ENCODE data around the gene CXXC5. TPM values are rescaled to one million over a fixed set of nuclear protein-coding genes. Genes with fewer than 3 reads are reported as not detected.

The CXXC5 gene
- total and polyA plus RNA-seq, 9 of the 15 experiments (the other 6 are each of a cell fraction or from before 2014, with no cell fraction given), result 1.9 to 123 (median 45.8) TPM

GRCh38 chr5:139650031-139650688 lies 2.0 kb downstream of the CXXC5 start (continued):
- TF ChIP-seq ZNF512 (tag; IDR thresholded peaks at IDR 0.05), result no peak
- peak; percentile 25 to 50; a peak in 1 of 4 replicates for TF ChIP-seq MAZ (CRISPR knock-in tag; conservative IDR thresholded peaks at IDR 0.05 in 1 of 2, IDR thresholded peaks at IDR 0.05 in 1 of 2)
- TF ChIP-seq ZNF436 (CRISPR knock-in tag; IDR thresholded peaks at IDR 0.05), result no peak
- no peak for TF ChIP-seq CBFA2T2 (conservative IDR thresholded peaks at IDR 0.05)
- TF ChIP-seq RB1 (IDR thresholded peaks at IDR 0.05; ENCODE audit: low read depth), result peak; percentile 48; the same call in 1 of the 2 replicates
- no peak for TF ChIP-seq IRF2 (CRISPR knock-in tag; IDR thresholded peaks at IDR 0.05)
- TF ChIP-seq CREB5 (CRISPR knock-in tag; IDR thresholded peaks at IDR 0.05), result no peak
- no peak for TF ChIP-seq PTRF (tag; IDR thresholded peaks at IDR 0.05)
- TF ChIP-seq REST (IDR thresholded peaks at IDR 0.05; ENCODE audit: borderline replicate concordance), result peak; percentile 34; the same call in 1 of the 2 replicates
- TF ChIP-seq REST (CRISPR knock-in tag; IDR thresholded peaks at IDR 0.05; ENCODE audit: low read depth), result no peak

Data from K562 (cell line).